Caco-2 (cell line): ENCODE data around the gene PADI2. TPM values are rescaled to one million over a fixed set of nuclear protein-coding genes. Genes with fewer than 3 reads are reported as not detected.

Experiments used
- BruUV-seq: library from RNA; stranded (reverse); fragments of 400-500 nt; replicated peaks from 2 replicates; lab custom pipeline; 2021; lab: Mats Ljungman, UMichigan
- CTCF ChIA-PET: fragments of 300-600 bp; sonication (Branson Sonifier 250); formaldehyde crosslinking; loops from one replicate; lab custom pipeline; 2022; ENCODE audit warnings: antibody characterized with exemption; lab: Charles Lee
- POLR2A ChIA-PET: fragments of 300-600 bp; sonication (Branson Sonifier 250); formaldehyde crosslinking; loops from one replicate; lab custom pipeline; 2022; ENCODE audit warnings: antibody characterized with exemption; lab: Charles Lee
- DNase-seq, 2 experiments: peaks; one replicate each; pipeline versions ENCODE4 v3.0.0 to v3.0.0-alpha.2; 2020 to 2022
- H3K27me3 ChIP-seq: replicated peaks from 2 replicates; pipeline ENCODE4 v1.6.0; 2011; ENCODE audit warnings: low read length; ENCODE audit not compliant: control insufficient read depth, insufficient read depth
- H3K36me3 ChIP-seq: 2 replicates; pipeline ENCODE4 v1.5.1; 2011; ENCODE audit warnings: low read length; ENCODE audit not compliant: control insufficient read depth, insufficient read depth
- H3K4me1 ChIP-seq: fragments of 250-450 bp; sonication (Bioruptor Pico); 2 replicates; pipeline ENCODE4 v1.5.1; 2020; ENCODE audit warnings: mild to moderate bottlenecking
- H3K4me3 ChIP-seq: 2 replicates; pipeline ENCODE4 v1.5.1; 2011; ENCODE audit warnings: low read depth, mild to moderate bottlenecking, control low read depth, low read length
- H3K9me3 ChIP-seq: fragments of 250-450 bp; sonication (Bioruptor Pico); 2 replicates; pipeline ENCODE4 v1.5.1; 2020; ENCODE audit warnings: mild to moderate bottlenecking, moderate library complexity
- H3K27ac Mint-ChIP-seq: one replicate; pipeline ENCODE4 v1.8.0; 2022; ENCODE audit warnings: mixed read lengths; ENCODE audit not compliant: unreplicated experiment
- H3K27me3 Mint-ChIP-seq: one replicate; pipeline ENCODE4 v1.8.0; 2022; ENCODE audit warnings: mixed read lengths; ENCODE audit not compliant: insufficient read depth, unreplicated experiment
- H3K36me3 Mint-ChIP-seq: one replicate; pipeline ENCODE4 v1.8.0; 2022; ENCODE audit warnings: mild to moderate bottlenecking, mixed read lengths; ENCODE audit not compliant: insufficient read depth, unreplicated experiment
- H3K4me1 Mint-ChIP-seq: one replicate; pipeline ENCODE4 v1.8.0; 2022; ENCODE audit warnings: low read depth, mixed read lengths; ENCODE audit not compliant: unreplicated experiment
- H3K4me3 Mint-ChIP-seq: one replicate; pipeline ENCODE4 v1.8.0; 2022; ENCODE audit warnings: mild to moderate bottlenecking, moderate library complexity, mixed read lengths; ENCODE audit not compliant: unreplicated experiment
- H3K9me3 Mint-ChIP-seq: one replicate; pipeline ENCODE4 v1.8.0; 2022; ENCODE audit warnings: mixed read lengths; ENCODE audit not compliant: unreplicated experiment
- CTCF ChIP-seq, 2 experiments: fragments of 200-600 bp in 1 of 2; IDR thresholded peaks; 1 replicate in 1 of 2; 2 replicates in 1 of 2; pipeline versions ENCODE4 v1.5.1 to v1.8.0; 2011 to 2022; ENCODE audit warnings: antibody characterized with exemption in 1 of 2, control low read depth in 1 of 2, inconsistent platforms in 1 of 2, low read depth in 1 of 2, low read length in 1 of 2, mild to moderate bottlenecking in 1 of 2, moderate library complexity in 1 of 2; ENCODE audit not compliant: insufficient read depth in 1 of 2, severe bottlenecking in 1 of 2, unreplicated experiment in 1 of 2
- intact Hi-C: fragments of 100-400 bp; cut with micrococcal nuclease; formaldehyde crosslinking; loops from one replicate; pipeline ENCODE4 v1.10.0; 2022; ENCODE audit not compliant: unreplicated experiment
- total RNA-seq: library from RNA; stranded (reverse); gene quantifications from 2 replicates; pipeline ENCODE4 v1.2.3, GENCODE V29; 2022

The PADI2 gene
- total RNA-seq, 1 experiment from 2014 or later: 0.73 TPM

GRCh38 chr1:17140279-17140678 is 21.0 kb upstream of the PADI2 start:
- no peaks in the 10 kb centered on the region for H3K36me3 Mint-ChIP-seq
- intact Hi-C loops: loop anchor here (10.0 kb wide), 1 partner anchor 55 kb away; no protein-coding TSS in a partner anchor
- no TSS peak for BruUV-seq
- ChIA-PET POLR2A (no interaction called here), CTCF (no interaction called here)
- no peak overlapping the region for H3K4me3 ChIP-seq
- no peak for TF ChIP-seq CTCF (IDR thresholded peaks at IDR 0.05; ENCODE audit: insufficient read depth in 1 of 2, low read depth in 1 of 2, low read length in 1 of 2, severe bottlenecking in 1 of 2, unreplicated experiment in 1 of 2)
- H3K9me3 Mint-ChIP-seq: no peaks in the 10 kb centered on the region
- H3K4me3 Mint-ChIP-seq: no peak overlapping the region
- no peaks in the 10 kb centered on the region for H3K4me1 Mint-ChIP-seq
- no peaks in the 10 kb centered on the region for H3K9me3 ChIP-seq
- H3K27me3 ChIP-seq: no peaks in the 10 kb centered on the region; the same call in 1 of the 2 replicates
- H3K36me3 ChIP-seq: no peaks in the 10 kb centered on the region
- no peak overlapping the region for H3K27ac Mint-ChIP-seq
- DNase-seq: no peak
- H3K4me1 ChIP-seq: no peaks in the 10 kb centered on the region
- H3K27me3 Mint-ChIP-seq: peaks cover 2% of the 10 kb centered on the region

DNA sequence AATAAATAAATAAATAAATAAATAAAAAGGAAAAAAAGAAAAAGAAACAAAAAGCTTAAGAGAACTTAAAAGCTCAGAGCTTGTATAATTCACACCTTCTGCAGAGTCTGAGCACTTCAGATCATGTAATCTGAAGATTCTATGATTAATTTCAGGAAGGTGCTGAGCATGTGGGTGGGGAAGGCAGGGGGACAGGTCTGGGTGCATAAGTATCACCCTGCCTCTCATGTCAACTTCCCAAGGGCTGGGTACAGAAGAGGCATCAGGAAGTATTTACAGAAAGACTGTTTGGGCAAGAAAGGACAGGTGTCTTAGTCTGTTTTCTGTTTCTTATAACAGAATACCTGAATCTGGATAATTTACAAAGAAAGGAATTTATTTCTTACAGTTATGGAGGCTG is 20.4 kb upstream of the PADI2 start:
- ChIA-PET POLR2A (no interaction called here), CTCF (no interaction called here)
- H3K36me3 ChIP-seq: no peaks in the 10 kb centered on the region
- no peaks in the 10 kb centered on the region for H3K9me3 Mint-ChIP-seq
- H3K4me3 ChIP-seq: no peak overlapping the region
- H3K4me1 Mint-ChIP-seq: peaks cover 6% of the 10 kb centered on the region
- intact Hi-C loops: loop anchor here (10.0 kb wide), 1 partner anchor 55 kb away; no protein-coding TSS in a partner anchor
- no peak overlapping the region for H3K4me3 Mint-ChIP-seq
- H3K27ac Mint-ChIP-seq: no peak overlapping the region
- no peaks in the 10 kb centered on the region for H3K36me3 Mint-ChIP-seq
- DNase-seq: no peak
- no peaks in the 10 kb centered on the region for H3K4me1 ChIP-seq
- no peaks in the 10 kb centered on the region for H3K9me3 ChIP-seq
- no peaks in the 10 kb centered on the region; the same call in 1 of the 2 replicates for H3K27me3 ChIP-seq
- no peak for TF ChIP-seq CTCF (IDR thresholded peaks at IDR 0.05; ENCODE audit: insufficient read depth in 1 of 2, low read depth in 1 of 2, low read length in 1 of 2, severe bottlenecking in 1 of 2, unreplicated experiment in 1 of 2)
- no TSS peak for BruUV-seq
- H3K27me3 Mint-ChIP-seq: peaks cover 2% of the 10 kb centered on the region

- no peaks in the 10 kb centered on the region for H3K27me3 ChIP-seq
- no peaks in the 10 kb centered on the region for H3K4me1 ChIP-seq
- Mint-ChIP-seq H3K27ac (no peak overlapping the region), H3K4me3 (no peak overlapping the region), H3K36me3 (no peaks in the 10 kb centered on the region), H3K27me3 (peaks cover 2% of the 10 kb centered on the region), H3K9me3 (no peaks in the 10 kb centered on the region), H3K4me1 (peaks cover 9% of the 10 kb centered on the region)
- DNase-seq: no peak
- H3K4me3 ChIP-seq: no peak overlapping the region
- CTCF ChIA-PET: no interaction called here
- BruUV-seq: no TSS peak
- POLR2A ChIA-PET: no interaction called here
- TF ChIP-seq CTCF (IDR thresholded peaks at IDR 0.05; ENCODE audit: insufficient read depth in 1 of 2, low read depth in 1 of 2, low read length in 1 of 2, severe bottlenecking in 1 of 2, unreplicated experiment in 1 of 2): no peak
- H3K36me3 ChIP-seq: no peaks in the 10 kb centered on the region
- H3K9me3 ChIP-seq: no peaks in the 10 kb centered on the region
- intact Hi-C loops: no loop called here
These were observed 18.2 kb upstream of the PADI2 start for GRCh38 chr1:17137441-17137840.
